ENCODE results near the gene NLRC5. TPM values are rescaled to one million over a fixed set of nuclear protein-coding genes. Genes with fewer than 3 reads are reported as not detected.

The NLRC5 gene
- total and polyA plus RNA-seq, 2 donors (not counting 3 experiments of a cell fraction or from before 2014, with no cell fraction given): 7.4 to 26.3 TPM

DNA sequence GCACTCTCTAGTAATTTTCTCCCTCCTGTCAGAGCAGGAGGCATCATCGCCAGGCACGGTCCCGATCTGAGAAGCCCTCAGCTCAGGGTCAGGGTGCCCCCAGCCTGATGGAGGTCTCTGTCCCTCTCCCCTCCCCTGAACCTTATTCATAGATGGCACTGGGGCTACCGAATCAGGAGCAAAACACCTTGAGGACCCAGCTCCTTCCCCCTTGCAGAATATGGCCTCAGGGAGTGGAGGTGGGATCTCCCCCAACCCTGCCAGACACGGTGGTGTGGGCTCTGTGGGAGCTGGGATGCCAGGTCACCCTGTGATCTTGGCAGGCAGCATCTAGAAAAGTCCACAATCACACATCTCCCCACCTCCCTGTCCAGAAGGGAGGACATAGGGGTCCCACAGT, 105.6 kb downstream of the NLRC5 start:
- Histone ChIP-seq H3K9me1 (replicated peaks; ENCODE audit: control insufficient read depth, extremely low read depth, insufficient read depth, low read length) (no peaks in the 10 kb centered on the region), H3K27ac (ENCODE audit: insufficient read depth, low read depth, low read length) (no peak overlapping the region), H3K9ac (replicated peaks; ENCODE audit: extremely low read depth, insufficient read depth, low read length) (no peak overlapping the region), H3K36me3 (ENCODE audit: control insufficient read depth in 2 of 2, extremely low read depth in 1 of 2, insufficient read depth in 2 of 2, low read length in 2 of 2) (no peaks in the 10 kb centered on the region), H3K27me3 (ENCODE audit: control insufficient read depth in 2 of 2, insufficient read depth in 2 of 2, low read length in 2 of 2) (no peaks in the 10 kb centered on the region), H4K20me1 (replicated peaks; ENCODE audit: control insufficient read depth, extremely low read depth, insufficient read depth, low read length) (no peaks in the 10 kb centered on the region), H3K4me2 (ENCODE audit: insufficient read depth, low read length) (no peak overlapping the region), H2AFZ (ENCODE audit: low read depth, low read length) (no peak overlapping the region), H3K4me1 (ENCODE audit: control insufficient read depth, extremely low read depth, insufficient read depth, low read length) (peaks cover 21% of the 10 kb centered on the region), H3K79me2 (ENCODE audit: control insufficient read depth, insufficient read depth, low read length) (peaks cover 12% of the 10 kb centered on the region), H3K4me3 (replicated peaks in 1 of 3; ENCODE audit: insufficient read depth in 1 of 3, low read depth in 1 of 3, low read length in 3 of 3) (no peak overlapping the region), H3K9me3 (replicated peaks; ENCODE audit: control insufficient read depth, insufficient read depth, low read length) (no peaks in the 10 kb centered on the region)
- FAIRE-seq (no peak), DNase-seq (ENCODE audit: low read depth, low spot score) (no peak)
- BruUV-seq (replicated peaks): no TSS peak
- ChIA-PET POLR2A (interaction anchor here (0.6 kb wide), 1 partner anchor 13 kb away, joined by 9 read pairs; no protein-coding TSS in a partner anchor), CTCF (interaction anchor here (0.7 kb wide), 1 partner anchor 11 kb away, joined by 3 read pairs; no protein-coding TSS in a partner anchor)
- dilution Hi-C loops (cut with MboI; ENCODE audit: extremely low pct_ligation_motif_present, low sequenced_read_pairs) (no loop called here), intact Hi-C loops (cut with micrococcal nuclease) (no loop called here)
- no peak for TF ChIP-seq MYC (IDR thresholded peaks at IDR 0.05; ENCODE audit: low read depth, low read length)
- TF ChIP-seq FOS (IDR thresholded peaks at IDR 0.05; ENCODE audit: borderline replicate concordance, insufficient read depth, low read length): no peak
- TF ChIP-seq JUN (IDR thresholded peaks at IDR 0.05; ENCODE audit: borderline replicate concordance, insufficient read depth, insufficient read length, low read depth): no peak
- TF ChIP-seq POLR2A (IDR thresholded peaks at IDR 0.05; ENCODE audit: low read depth, low read length): no peak
- TF ChIP-seq GATA2 (IDR thresholded peaks at IDR 0.05; ENCODE audit: insufficient read depth, insufficient read length, low read depth, low read length): no peak
- TF ChIP-seq EZH2 (IDR thresholded peaks at IDR 0.05; ENCODE audit: borderline replicate concordance, low read depth, low read length, severe bottlenecking): no peak
- no peak for TF ChIP-seq POLR2AphosphoS5 (IDR thresholded peaks at IDR 0.05; ENCODE audit: insufficient read depth, low read depth, low read length)
- TF ChIP-seq, protein P1, sequence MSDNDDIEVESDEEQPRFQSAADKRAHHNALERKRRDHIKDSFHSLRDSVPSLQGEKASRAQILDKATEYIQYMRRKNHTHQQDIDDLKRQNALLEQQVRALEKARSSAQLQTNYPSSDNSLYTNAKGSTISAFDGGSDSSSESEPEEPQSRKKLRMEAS (IDR thresholded peaks at IDR 0.05; ENCODE audit: insufficient read depth, insufficient read length): no peak
- TF ChIP-seq, protein P2, sequence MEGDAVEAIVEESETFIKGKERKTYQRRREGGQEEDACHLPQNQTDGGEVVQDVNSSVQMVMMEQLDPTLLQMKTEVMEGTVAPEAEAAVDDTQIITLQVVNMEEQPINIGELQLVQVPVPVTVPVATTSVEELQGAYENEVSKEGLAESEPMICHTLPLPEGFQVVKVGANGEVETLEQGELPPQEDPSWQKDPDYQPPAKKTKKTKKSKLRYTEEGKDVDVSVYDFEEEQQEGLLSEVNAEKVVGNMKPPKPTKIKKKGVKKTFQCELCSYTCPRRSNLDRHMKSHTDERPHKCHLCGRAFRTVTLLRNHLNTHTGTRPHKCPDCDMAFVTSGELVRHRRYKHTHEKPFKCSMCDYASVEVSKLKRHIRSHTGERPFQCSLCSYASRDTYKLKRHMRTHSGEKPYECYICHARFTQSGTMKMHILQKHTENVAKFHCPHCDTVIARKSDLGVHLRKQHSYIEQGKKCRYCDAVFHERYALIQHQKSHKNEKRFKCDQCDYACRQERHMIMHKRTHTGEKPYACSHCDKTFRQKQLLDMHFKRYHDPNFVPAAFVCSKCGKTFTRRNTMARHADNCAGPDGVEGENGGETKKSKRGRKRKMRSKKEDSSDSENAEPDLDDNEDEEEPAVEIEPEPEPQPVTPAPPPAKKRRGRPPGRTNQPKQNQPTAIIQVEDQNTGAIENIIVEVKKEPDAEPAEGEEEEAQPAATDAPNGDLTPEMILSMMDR (IDR thresholded peaks at IDR 0.05; ENCODE audit: extremely low read depth in 1 of 2, insufficient read depth in 1 of 2, low read depth in 1 of 2, low read length in 2 of 2): no peak

Data from endothelial cell of umbilical vein (primary cell).